Adrenal gland (tissue), 12 donors: ENCODE results near the gene GRB10. TPM values are rescaled to one million over a fixed set of nuclear protein-coding genes. Genes with fewer than 3 reads are reported as not detected.

ENCODE experiments used
- DNase-seq, 7 donors: peaks; one replicate each; pipeline ENCODE4 v3.0.0-alpha.2; 2019 to 2020
- H3K27ac ChIP-seq, 5 donors: fragments of 200-600 bp; sonication (generic) in 4 of 5; 1 replicate in 3 of 5; 2 replicates in 2 of 5; pipeline versions ENCODE4 v1.5.1 to v1.8.0; 2016 to 2020; ENCODE audit warnings: mild to moderate bottlenecking in 1 of 5
- H3K27me3 ChIP-seq: fragments of 200-600 bp; 2 replicates; pipeline ENCODE4 v1.8.0; 2021
- H3K36me3 ChIP-seq, 2 donors: fragments of 200-600 bp; replicated peaks in 1 of 2; 1 replicate in 1 of 2; 2 replicates in 1 of 2; pipeline versions ENCODE4 v1.5.1 to v1.8.0; 2018 to 2022
- H3K4me1 ChIP-seq, 2 donors: fragments of 200-600 bp; replicated peaks in 1 of 2; 1 replicate in 1 of 2; 2 replicates in 1 of 2; pipeline versions ENCODE4 v1.5.1 to v1.8.0; 2018 to 2021
- H3K4me3 ChIP-seq, 4 donors: fragments of 200-600 bp; sonication (generic) in 3 of 4; one replicate each; pipeline ENCODE4 v1.5.1; 2016 to 2018
- H3K9me3 ChIP-seq, 3 donors: fragments of 200-600 bp; sonication (generic) in 1 of 3; replicated peaks in 1 of 3; 1 replicate in 2 of 3; 2 replicates in 1 of 3; pipeline versions ENCODE4 v1.5.1 to v1.8.0; 2016 to 2021
- CTCF ChIP-seq, 6 experiments: fragments of 450-650 bp in 4 of 6; fragments of 200-600 bp in 2 of 6; sonication (generic) in 1 of 6; IDR thresholded peaks; 1 replicate in 5 of 6; 2 replicates in 1 of 6; pipeline versions ENCODE4 v1.5.1 to v1.8.0; 2016 to 2021; ENCODE audit warnings: antibody characterized with exemption in 6 of 6, mild to moderate bottlenecking in 2 of 6, moderate library complexity in 1 of 6
- POLR2A ChIP-seq, 2 donors: fragments of 450-650 bp; IDR thresholded peaks; one replicate each; pipeline ENCODE4 v1.6.1; 2017; ENCODE audit warnings: antibody characterized with exemption in 2 of 2, mild to moderate bottlenecking in 2 of 2, moderate library complexity in 1 of 2
- WGBS, 4 donors: extraction: QIAGEN DNeasy Blood & Tissue Kit in 2 of 4; methylation state at CpG; one replicate each; pipeline versions ENCODE4 v1.1.5 to v1.1.7; 2013 to 2017; 5-methylcytosine and 5-hydroxymethylcytosine counted together
- intact Hi-C, 2 donors: fragments of 100-400 bp; cut with DNase I; formaldehyde crosslinking; loops; one replicate each; pipeline versions ENCODE4 v1.14.1 to v1.15.0; 2022 to 2023
- polyA plus RNA-seq, 3 donors: library from polyadenylated mRNA; stranded (reverse); fragments of 200-250 nt in 2 of 3; fragments of 350-450 nt in 1 of 3; fragmentation: Illumina TruSeq in 1 of 3; extraction: RNeasy Lipid Tissue Mini Kit (QIAGEN cat#74804) in 1 of 3; gene quantifications; one replicate each; pipeline ENCODE4 v1.2.3, GENCODE V29; 2013 to 2014
- total RNA-seq, 9 donors: library from RNA; depleted of rRNA in 4 of 9; stranded (reverse); fragments of >200 nt in 4 of 9; fragments of 120-200 nt in 1 of 9; fragmentation: NEBNext Ultra II Directional in 1 of 9; extraction: Animal tissue kit (Norgen Biotek cat#: 25700) in 1 of 9; gene quantifications; one replicate each; pipeline versions ENCODE4 v1.1.0 to v1.2.4, GENCODE V29; 2013 to 2023
- donor health status: healthy with polysubstance abuse.
- donor health status: Bipolar disorder and iron deficiency.
- donor health status: DM: yes; HTN: yes; CAD: no.
- donor health status: DM: no; HTN: no; CAD: no.
- donor health status: DM: no; HTN: no; CAD: no.
- donor health status: DM: yes; HTN: yes; CAD: no.

GRB10 gene
- total and polyA plus RNA-seq, 12 donors, result 33.5 to 158 (median 67.3) TPM

GRCh38 chr7:50752422-50752821 is 30.3 kb downstream of the GRB10 start:
- TF ChIP-seq CTCF (IDR thresholded peaks at IDR 0.05), result no peak
- no peak for TF ChIP-seq POLR2A (IDR thresholded peaks at IDR 0.05)
- WGBS, 4 donors, result 93 to 100% (median 95%) methylated on average over 3 to 4 of the region's 4 CpGs
- no peak overlapping the region for H3K27ac ChIP-seq

GRCh38 chr7:50751146-50751545 is 31.6 kb downstream of the GRB10 start:
- no peak for TF ChIP-seq POLR2A (IDR thresholded peaks at IDR 0.05)
- no peak for TF ChIP-seq CTCF (IDR thresholded peaks at IDR 0.05)
- H3K9me3 ChIP-seq, result no peaks in the 10 kb centered on the region
- no peak overlapping the region for H3K27ac ChIP-seq
- no peaks in the 10 kb centered on the region for H3K27me3 ChIP-seq
- intact Hi-C loops, result no loop called here
- WGBS, 4 donors, result 71 to 95% (median 82%) methylated on average over 1 of the region's 1 CpG
- no peak for DNase-seq
- peaks cover 0 to 13% of the 10 kb centered on the region in 2 donors for H3K4me1 ChIP-seq
- no peak overlapping the region for H3K4me3 ChIP-seq
- H3K36me3 ChIP-seq, result peaks cover 0 to 4% of the 10 kb centered on the region in 2 donors

More at GRCh38 chr7:50752422-50752821, 30.3 kb downstream of the GRB10 start:
- H3K9me3 ChIP-seq, result no peaks in the 10 kb centered on the region
- peaks cover 0 to 3% of the 10 kb centered on the region in 2 donors for H3K36me3 ChIP-seq
- H3K27me3 ChIP-seq, result no peaks in the 10 kb centered on the region
- no peak for DNase-seq
- peaks cover 0 to 13% of the 10 kb centered on the region in 2 donors for H3K4me1 ChIP-seq
- intact Hi-C loops, result no loop called here
- H3K4me3 ChIP-seq, result no peak overlapping the region

- Histone ChIP-seq H3K9me3 (no peaks in the 10 kb centered on the region), H3K36me3 (peaks cover 0 to 4% of the 10 kb centered on the region in 2 donors), H3K27me3 (no peaks in the 10 kb centered on the region), H3K4me1 (peaks cover 0 to 7% of the 10 kb centered on the region in 2 donors), H3K4me3 (no peak overlapping the region), H3K27ac (no peak overlapping the region)
- intact Hi-C loops, result no loop called here
- 77 to 85% (median 79%) methylated on average over 3 of the region's 3 CpGs for WGBS, 4 donors
- DNase-seq, result no peak
- TF ChIP-seq POLR2A (IDR thresholded peaks at IDR 0.05), result no peak
- TF ChIP-seq CTCF (IDR thresholded peaks at IDR 0.05), result no peak
These were observed 32.8 kb downstream of the GRB10 start for GRCh38 chr7:50749896-50750295.

- peaks cover 0 to 4% of the 10 kb centered on the region in 2 donors for H3K36me3 ChIP-seq
- no peaks in the 10 kb centered on the region for H3K9me3 ChIP-seq
- TF ChIP-seq POLR2A (IDR thresholded peaks at IDR 0.05), result no peak
- TF ChIP-seq CTCF (IDR thresholded peaks at IDR 0.05), result no peak
- intact Hi-C loops, result no loop called here
- no peaks in the 10 kb centered on the region for H3K4me1 ChIP-seq
- H3K27ac ChIP-seq, result no peak overlapping the region
- no peak overlapping the region for H3K4me3 ChIP-seq
- no peaks in the 10 kb centered on the region for H3K27me3 ChIP-seq
- WGBS, 4 donors, result 80 to 94% (median 91%) methylated on average over 8 of the region's 8 CpGs
- no peak for DNase-seq
These were observed 34.2 kb downstream of the GRB10 start for GRCh38 chr7:50748472-50748871.
